DMS53 (cell line): Measurements from ENCODE around the gene KDSR.

Source experiments
- DNase-seq: peaks from one replicate; lab custom pipeline; 2025; lab: John Stamatoyannopoulos, UW

KDSR gene, protein sequence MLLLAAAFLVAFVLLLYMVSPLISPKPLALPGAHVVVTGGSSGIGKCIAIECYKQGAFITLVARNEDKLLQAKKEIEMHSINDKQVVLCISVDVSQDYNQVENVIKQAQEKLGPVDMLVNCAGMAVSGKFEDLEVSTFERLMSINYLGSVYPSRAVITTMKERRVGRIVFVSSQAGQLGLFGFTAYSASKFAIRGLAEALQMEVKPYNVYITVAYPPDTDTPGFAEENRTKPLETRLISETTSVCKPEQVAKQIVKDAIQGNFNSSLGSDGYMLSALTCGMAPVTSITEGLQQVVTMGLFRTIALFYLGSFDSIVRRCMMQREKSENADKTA

DNA sequence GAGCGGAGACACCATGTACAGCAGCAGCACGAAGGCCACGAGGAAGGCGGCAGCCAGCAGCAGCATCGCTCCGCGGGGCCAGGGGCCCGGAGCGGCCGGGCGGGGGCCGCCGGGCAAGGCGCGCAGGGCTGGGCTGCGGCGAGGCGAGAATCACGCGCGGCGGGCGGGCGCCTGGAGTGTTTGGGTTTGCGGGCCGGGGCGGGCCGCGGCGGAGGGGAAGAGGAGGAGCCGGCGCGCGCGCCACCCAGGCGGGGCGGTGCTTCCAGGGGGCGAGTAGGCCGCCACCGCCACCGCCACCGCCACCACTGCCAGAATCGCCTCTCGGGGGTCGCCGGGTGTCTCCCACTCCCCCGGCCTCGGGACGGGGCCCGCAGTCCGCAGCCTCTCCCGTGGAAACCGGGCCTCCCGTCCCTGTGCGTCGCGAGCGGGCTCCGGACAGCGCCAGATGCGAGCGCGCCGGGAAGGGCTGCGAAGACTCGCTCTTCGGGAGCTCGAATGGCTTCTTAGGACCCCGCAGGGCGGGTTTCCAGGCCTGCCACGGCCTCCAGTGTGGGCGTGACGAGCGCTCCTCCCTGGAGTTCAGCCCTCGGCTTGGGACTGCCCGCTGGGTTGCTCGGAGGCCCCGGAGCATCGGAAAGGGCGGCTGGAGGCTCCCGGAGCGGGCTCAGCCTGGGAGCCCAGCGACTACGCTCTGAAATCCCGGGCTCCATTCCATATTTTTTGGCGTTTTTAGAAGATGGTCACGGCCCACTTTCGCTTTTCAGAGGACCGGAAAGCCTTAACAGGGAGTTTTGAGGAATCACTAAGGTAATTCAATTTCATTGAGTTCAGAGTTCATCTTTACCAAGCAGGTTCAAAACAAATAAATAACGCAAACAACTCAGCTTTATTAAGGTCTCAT lies at the start of gene KDSR:
Gene KDSR, minus strand, starts transcription at position 154 of the 901 bp plus-strand sequence. Its CDS starts 88 bp downstream, at position 66.
- DNase-seq: peak; percentile 100

DNA sequence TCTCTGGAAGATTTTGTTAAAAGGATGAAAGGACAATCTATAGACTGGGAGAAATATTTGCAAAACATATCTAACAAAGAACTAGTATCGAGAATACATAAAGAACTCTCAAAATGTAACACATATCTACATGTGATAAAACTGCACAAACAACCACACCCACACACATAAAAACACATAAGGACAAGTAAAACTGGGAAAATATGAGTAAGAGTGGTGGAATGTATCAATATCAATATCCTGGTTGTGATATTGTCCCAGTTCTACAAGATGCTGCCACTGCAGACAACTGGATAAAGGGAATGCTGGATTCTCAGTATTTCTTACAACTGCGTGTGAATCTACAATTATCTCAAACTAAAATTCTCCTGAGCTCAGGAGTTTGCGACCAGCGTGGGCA lies 45.9 kb upstream of the KDSR start:
- DNase-seq: no peak

DNA sequence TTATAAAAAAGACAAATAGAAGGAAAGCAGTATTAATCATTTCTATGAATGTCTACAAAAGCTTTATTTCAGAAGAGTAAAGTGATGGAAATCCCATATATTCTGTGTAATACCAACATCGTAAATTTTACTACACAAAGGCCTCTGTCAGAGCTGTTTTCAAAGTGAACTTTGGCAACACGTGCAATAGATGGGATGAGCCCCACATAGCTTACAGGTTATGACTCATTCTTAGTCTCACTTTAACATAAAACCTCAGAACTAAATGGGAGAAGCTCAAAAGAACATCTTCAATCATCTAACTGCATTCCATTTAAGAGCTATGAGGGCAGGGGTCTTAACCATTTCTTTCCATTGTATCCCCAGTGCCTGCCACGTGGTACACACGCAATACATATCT lies 43.8 kb upstream of the KDSR start:
- no peak for DNase-seq

DNA sequence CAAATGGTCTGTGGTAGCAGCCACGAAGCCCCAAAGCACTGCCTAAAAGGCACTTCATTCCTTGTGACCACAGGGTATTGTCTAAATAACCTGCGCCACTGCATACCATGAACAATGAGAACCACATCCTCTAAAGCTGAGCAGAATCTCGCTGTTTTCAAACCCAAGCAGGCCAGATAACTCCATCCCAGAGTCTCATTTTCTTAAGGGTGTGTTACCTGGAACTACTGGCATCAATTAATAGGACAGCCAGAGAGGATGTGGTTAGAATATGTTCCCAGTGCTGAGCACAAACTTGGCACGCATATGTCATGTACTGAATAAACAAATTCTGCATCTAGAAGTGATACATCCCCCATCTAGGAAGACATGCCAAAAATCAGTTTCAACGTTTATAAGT lies 42.3 kb upstream of the KDSR start:
- no peak for DNase-seq

DNA sequence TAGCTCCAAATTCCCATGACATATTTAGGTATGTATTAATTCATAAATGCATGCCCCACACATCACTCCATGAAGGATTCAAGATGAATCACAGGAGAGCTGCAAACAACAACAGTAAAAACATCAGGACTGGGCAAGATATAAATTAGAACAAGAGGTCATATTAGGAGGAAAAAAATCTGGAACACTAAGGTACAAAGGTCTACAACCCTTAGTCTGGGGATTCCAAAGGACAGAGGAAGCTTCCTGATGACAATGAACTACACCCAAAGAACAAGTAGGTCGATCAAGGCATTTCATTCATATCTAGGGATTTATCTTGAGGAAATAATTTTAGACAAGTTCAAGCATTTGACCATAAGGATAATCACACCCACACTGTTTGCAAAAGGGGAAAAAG lies 40.7 kb upstream of the KDSR start:
- DNase-seq: no peak

DNA sequence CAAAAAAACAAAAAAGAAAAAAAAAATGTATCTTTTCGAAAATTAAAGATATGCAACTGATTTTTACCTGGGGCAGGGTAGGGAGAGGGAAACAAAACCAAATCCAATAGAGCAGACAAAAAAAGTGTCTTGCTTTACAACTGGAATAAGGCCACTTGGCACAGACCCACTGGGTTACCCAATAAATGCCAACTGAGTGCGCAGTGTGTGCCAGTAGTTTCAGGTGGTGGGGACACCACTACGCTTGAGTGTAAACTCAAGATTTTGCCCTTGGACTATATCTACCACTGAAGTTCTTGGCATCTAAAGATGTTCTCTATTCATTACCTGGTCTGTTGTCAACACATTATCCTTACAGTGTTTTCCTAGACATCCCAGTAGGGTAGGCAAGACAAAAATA lies 39.0 kb upstream of the KDSR start:
- no peak for DNase-seq

DNA sequence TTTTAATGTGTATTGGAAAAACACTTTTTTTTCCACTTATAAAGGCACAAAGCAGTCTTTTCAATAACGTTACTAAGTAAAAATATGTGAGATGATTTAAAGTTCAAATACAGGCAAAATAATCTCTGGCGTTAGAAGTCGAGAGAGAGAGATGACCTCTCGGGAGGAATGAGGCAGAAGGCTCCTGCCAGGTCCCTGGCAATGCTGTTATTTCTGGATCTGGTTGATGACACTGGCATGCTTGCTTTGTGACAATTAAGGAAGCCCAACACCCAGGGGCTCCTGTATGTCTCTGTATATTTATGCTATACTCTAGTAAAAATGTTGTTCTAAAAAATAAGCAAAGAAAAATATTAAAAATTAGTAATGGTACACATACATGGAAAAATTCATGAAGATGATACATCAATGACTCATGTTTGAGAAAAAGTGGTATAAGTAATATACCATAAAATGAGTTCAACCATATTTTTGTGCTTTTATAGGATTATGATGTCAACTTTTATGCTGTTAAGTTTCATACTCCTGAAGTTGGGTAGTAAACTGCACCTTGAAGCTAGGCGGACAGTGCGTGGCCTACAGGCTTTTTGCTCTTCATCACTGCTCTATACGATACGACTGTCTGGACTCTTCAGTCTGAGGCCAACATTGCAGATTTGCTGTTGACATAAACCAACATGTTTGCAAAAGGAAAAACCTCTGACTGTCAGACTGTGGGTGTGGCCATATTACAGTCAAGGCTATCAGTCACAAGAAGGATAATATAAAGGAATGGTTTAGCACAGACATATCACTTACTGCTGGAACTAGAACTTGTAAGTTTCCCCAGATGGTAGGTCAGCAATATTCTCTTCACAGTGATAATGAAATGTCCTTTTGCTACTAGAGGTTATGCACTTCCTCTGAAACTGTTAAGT lies 35.5 kb upstream of the KDSR start:
- peak; percentile 29 for DNase-seq

DNA sequence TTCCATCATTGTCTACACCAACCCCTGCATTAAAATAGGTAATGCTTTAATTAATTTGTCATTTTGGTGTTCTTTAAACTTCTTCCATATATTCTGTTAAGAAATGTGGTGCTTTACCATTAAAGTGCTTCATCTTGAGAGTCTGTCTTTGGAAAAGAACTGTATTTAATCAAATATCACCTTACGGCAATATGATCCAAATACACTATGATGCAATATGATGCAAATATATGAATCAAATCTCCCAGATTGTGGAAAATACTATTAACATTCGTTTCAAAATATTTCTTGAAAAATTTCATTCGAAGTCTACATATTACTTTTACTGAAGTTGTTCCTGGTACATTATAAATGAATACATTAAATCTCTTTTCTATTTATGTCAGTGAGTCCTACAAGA lies 32.3 kb upstream of the KDSR start:
- no peak for DNase-seq

DNA sequence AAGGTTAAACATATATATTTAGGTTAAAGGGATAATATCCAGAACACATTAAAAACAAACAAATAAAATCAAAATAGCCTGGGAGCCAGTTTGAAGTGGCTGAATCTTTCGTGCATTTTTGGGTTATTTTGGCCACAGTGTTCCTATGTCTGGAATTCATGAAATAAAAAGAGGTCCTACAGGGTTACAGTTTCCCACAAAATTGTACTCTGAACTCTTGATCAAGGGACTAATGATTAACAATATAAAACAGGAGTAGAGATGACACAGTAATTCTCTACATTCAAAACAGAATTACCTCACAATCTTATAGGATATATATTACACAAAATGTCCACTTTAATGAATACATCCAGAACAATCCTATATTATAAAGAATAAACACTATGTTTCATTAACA lies 30.3 kb upstream of the KDSR start:
- no peak for DNase-seq

DNA sequence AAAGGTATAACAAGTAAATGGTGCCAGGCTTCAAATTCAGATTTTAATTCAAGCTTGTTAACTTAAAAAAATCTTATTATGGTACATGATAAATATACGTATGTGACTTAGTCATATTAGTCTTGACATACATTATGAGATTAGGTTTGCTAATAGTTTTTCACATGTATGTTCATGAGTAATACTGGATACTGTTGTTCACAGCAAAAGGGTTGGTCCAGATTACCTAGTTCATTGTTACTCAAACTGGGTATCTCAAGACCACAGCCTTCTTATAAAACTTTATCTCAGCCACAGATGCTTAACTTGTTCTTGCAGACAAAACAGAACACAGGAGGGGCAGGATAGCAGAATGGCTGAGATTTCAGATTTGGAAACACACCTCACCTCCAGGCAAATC lies 28.5 kb upstream of the KDSR start:
- no peak for DNase-seq

DNA sequence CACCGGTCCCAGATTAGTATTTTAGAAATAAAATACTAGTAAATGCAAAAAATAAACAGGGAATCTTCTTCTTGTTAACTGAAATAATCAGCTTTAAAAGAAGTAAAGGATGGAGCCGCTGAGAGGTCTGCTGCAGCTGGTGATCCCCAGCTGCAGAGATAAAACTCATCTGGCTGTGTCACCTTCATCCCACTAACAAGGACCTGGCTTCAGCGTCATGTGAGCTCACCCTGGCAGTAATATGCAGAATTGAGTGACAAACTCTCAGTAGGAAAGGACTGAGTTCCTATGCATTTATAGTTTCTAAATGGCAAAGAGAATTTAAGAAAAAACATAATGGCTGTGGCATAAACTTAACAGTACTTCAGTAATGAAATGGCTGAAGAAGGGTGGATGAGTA lies 27.9 kb upstream of the KDSR start:
- DNase-seq: no peak

DNA sequence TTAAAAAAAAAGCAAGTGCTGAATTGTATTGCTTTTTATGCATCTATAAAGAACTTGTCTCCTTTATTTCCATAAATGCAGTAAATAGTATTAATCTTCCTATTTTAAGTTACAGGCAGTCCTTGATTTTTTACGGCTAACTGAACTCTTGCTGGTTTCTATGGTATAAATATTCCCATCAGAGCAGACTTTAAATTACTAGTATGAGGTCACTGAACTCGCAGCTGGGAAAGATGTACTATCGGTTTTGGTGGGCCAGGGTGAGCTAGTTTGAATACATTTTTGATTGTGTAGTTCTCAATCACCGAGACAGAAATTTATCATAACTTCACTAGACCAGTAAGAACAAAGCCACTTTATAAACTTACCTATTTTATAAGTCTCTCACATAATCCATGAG lies 20.9 kb upstream of the KDSR start:
- DNase-seq: no peak

DNA sequence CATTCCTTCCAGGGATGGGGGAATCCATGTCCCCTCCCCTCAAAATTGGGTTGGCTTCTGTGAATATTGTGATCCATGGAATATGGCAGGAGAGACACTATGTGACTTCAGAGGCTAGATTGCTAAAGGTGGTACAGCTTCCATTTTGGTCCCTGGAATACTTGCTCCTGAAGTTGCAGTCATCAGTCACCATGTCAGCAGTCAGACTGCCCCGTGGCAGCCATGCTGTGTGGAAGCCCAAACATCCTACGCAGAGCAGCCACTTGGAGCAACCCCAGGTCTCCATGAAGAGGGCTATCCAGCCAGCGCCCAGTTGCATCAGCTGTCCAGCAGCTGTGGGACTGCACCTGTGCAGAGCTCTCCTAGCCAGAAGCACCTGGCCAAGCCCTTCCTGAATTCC lies 15.8 kb upstream of the KDSR start:
- peak; percentile 34 for DNase-seq

DNA sequence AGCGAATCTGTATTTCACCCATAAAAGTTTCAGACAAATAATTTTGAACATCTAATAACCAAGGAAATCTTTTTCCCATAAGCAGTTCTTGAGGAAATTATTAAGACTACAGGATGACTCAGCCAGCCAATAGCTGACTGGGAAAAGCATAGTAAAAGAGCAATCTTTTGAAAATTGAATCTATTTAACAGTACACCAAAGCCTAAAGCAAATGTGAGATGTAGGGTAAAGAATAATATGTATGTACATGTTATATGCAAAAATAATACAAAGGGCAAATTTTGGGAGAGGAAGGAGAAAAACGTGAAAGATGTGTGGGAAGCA lies 12.6 kb upstream of the KDSR start:
- no peak for DNase-seq

DNA sequence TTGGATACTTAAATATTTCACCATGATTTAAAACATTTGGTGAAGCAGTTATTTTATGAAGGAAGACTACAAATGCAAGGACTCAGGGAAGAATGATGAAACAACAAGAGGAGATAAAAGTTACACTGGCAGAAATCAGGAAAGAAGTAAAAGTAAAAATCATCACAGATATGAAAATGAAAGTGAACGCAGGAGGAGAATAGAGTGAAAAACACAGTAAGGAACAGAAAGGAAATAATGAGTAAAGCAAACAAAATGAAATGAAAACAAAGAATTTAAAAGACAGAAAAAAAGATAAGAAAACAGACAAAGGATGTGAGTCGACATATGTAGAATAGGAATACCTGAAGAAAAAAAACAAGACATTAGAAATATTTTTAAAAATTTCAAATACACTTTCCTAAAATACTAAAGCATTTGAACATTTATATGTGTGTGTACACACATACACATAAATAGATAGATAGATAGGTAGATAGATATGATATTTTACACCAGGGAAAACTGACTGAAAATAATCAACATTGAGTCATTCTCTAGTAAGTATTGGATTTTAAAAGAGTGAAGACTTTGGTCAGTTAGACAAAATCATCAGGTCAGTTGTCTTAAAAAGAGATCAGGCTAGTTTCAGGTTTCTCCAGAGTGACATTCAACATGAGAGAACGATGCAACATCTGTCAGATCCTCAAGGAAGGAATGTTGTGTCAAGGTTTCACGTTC lies 12.1 kb upstream of the KDSR start:
- no peak for DNase-seq

DNA sequence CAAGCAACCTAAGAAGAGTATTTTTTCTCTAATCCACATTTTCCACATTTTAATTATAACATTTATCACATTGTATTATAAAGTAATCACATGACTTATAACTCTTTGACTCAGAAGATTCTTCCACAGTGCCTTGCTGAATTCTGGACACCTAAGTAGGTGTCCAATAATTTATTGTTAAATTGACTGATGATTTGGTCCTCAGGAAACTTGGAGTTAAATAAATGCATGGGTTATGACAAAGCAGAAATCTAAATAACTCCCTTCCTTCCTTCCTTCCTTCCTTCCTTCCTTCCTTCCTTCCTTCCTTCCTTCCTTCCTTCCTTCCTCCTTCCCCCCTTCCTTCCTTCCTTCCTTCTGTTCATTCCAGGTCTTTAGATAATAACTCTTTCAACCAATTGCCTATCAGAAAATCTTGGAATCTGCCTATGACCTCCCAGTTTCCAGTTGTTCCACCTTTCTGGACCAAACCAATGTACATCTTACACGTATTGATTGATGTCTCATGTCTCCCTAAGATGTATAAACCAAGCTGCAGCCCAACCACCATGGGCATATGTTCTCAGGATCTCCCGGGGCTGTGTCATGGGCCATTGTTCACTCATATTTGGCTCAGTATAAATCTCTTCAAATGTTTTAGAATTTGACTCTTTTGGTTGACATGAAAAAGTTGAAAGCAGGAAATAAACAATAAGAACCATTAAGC lies 10.4 kb upstream of the KDSR start:
- DNase-seq: no peak

DNA sequence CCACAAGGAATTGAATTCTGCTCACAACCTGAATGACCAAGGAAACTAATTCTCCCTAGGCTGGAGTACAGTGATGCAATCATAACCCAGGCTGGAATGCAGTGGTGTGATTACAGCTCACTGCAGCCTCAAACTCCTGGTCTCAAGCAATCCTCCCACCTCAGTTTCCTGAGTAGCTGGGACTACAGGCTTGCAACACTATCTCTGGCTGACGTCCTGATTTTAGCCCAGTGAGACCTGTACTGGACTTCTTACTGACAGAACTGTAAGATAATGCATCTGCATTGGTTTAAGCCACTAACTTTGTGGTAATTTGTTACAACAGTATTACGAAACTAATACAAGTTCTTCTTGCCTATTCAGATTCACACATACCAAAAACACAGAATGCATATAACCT lies 9.5 kb upstream of the KDSR start:
- DNase-seq: no peak

DNA sequence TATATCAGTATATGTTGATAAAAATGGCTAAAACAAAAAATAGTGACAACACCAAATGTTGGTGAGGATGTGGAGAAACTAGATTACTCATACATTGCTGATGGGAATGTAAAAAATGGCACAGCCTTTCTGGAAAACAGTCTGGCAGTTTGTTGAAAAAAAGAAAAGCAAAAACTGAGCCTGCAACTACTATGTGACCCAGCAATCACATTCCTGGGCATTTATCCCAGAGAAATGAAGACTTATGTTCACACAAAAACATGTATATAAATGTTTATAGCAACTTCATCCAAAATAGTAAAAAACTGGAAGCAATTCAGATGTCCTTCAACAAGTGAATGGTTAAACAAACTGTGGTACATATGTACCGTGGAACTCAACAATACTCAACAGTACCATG lies 7.5 kb upstream of the KDSR start:
- no peak for DNase-seq

DNA sequence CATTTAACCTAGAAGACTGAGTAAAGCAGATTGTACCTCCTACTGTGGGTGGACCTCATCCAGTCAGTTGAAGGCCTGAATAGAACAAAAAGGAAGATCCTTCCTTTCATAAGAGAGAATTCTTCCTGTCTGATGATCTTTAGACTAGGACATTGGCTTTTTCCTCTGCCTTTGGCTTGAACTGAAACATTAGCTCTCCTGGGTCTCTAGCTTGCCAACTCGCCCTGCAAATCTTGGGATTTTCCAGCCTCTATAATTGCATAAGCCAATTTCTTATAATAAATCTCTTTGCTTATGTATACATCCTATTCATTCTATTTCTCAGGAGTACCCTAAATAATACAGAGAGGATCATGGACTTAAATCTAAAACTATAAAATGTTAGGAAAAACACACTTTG lies 6.2 kb upstream of the KDSR start:
- DNase-seq: no peak

DNA sequence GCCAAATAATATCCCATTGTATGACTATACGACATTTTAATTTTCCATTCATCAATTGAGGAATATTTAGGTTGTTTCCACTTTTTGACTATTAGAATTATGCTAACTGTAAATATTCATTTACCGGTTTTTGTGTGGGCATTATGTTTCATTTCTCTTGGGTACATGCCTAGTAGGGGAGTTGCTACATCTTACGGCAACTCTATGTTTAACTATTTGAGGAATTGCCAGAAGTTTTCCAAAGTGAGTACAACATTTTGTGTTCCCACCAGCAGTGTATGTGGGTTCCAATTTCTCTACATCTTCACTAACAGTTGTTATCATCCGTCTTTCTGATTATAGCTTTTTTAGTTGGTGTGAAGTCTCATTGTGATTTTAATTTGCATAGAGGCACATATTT lies 1.6 kb upstream of the KDSR start:
- DNase-seq: no peak
